Testis (tissue), 2 donors: ENCODE data around the gene MYBBP1A.

Experiments used
- POLR2A ChIP-seq: fragments of 450-650 bp; IDR thresholded peaks from one replicate; pipeline ENCODE4 v1.6.1; 2017; ENCODE audit warnings: antibody characterized with exemption, mild to moderate bottlenecking, moderate library complexity
- TF ChIP-seq, protein P1 (sequence below), 3 experiments: fragments of 450-650 bp in 2 of 3; fragments of 200-600 bp in 1 of 3; sonication (generic) in 1 of 3; IDR thresholded peaks; one replicate each; pipeline ENCODE4 v1.5.1; 2016 to 2019; ENCODE audit warnings: antibody characterized with exemption in 3 of 3, mild to moderate bottlenecking in 2 of 3, moderate library complexity in 1 of 3

DNA sequence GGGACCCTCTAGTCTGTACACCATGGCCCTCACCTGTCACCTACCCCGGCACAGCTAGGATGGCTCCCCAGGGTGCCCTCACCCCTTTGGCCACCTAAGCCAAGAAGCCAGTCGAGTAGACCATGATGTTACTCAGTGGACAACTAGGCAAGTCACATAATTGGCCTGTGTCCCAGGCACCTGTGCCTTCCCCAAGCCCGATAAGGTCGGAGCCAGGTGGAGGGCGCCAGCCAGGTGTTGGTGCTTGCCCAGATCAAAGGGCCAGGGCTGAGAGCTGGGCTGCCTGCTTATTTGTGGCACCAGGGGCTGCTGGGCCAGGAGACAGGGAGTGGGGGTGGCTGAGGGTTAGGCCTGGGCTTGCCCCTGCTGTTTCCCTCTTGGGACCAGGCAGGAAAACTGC, 39.7 kb downstream of the MYBBP1A start:
- TF ChIP-seq, protein P1, sequence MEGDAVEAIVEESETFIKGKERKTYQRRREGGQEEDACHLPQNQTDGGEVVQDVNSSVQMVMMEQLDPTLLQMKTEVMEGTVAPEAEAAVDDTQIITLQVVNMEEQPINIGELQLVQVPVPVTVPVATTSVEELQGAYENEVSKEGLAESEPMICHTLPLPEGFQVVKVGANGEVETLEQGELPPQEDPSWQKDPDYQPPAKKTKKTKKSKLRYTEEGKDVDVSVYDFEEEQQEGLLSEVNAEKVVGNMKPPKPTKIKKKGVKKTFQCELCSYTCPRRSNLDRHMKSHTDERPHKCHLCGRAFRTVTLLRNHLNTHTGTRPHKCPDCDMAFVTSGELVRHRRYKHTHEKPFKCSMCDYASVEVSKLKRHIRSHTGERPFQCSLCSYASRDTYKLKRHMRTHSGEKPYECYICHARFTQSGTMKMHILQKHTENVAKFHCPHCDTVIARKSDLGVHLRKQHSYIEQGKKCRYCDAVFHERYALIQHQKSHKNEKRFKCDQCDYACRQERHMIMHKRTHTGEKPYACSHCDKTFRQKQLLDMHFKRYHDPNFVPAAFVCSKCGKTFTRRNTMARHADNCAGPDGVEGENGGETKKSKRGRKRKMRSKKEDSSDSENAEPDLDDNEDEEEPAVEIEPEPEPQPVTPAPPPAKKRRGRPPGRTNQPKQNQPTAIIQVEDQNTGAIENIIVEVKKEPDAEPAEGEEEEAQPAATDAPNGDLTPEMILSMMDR (IDR thresholded peaks at IDR 0.05): no peak
- no peak for TF ChIP-seq POLR2A
